ENCODE data around the gene RASL10A. TPM values are rescaled to one million over a fixed set of nuclear protein-coding genes. Genes with fewer than 3 reads are reported as not detected.
A peak's percentile ranks its signal among the peaks of the same experiment; 100 is the strongest.

RASL10A gene
- total and polyA plus RNA-seq, 2 experiments from 2014 or later: 1.6 to 3.0 TPM

DNA sequence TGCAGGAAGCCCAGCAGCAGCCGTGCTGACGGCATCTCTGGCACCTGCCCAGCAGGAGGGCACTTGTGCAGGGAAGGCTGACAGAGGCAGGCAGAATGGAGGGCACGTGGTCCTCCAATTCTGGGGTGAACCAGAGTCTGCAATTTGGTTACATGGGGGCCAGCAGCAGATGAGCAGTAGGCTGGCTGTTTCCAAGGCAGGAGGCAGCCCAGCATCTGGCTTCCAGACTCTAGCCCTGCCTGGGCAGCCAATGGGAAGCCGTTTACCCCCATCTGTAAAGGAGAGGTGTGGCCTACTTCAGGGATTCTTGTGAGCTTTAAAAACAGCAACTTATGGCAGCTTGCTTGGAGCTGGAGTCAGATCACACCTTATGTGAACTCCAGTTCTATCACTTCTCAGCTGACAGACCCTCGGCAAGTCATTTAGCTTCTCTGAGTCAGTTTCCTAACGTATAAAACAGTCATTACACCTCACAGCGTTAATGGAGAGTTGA is 27.9 kb upstream of the RASL10A start (continued):
- TF ChIP-seq ZNF462 (CRISPR knock-in tag; IDR thresholded peaks at IDR 0.05) (no peak), JUNB (IDR thresholded peaks at IDR 0.05; ENCODE audit: unreplicated experiment) (no peak), NANOG (IDR thresholded peaks at IDR 0.05; ENCODE audit: borderline replicate concordance) (no peak)

DNA sequence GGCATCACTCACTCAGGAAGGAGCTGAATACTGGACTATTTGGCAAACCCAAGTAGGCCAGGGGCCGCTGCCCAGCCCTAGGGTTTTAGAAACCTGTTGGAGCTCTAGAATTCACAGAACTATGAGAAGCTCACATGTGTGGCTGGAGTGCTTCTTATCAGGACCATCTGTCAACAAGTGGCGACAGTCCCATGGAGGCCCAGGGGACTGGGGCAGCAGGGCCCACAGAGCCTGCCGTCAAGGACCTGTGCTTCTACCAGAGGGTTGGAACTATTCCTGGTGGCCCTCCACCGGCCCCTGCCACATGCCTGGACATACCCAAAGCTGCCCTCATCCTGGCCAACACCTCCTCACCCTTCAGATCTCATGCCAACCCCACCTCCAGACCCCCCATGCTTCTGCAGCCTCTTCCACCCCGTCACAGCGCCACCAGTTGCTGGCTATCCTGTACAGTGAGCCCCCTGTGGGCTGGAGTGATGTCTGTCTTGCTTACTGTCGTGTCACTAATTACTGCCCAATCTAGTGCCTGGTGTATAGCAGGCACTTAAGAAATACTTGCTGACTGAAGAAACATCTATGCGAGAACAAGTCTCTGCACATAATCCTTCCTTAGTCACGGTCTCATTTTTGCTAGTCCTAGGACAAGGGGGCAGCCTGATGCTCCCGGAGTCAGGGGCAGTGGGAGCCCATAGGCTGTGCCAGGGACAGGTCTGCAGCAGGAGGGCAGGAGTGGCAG is 27.2 kb upstream of the RASL10A start:
- H3K9me3 Mint-ChIP-seq: no peaks in the 10 kb centered on the region
- H3K79me2 ChIP-seq (replicated peaks; ENCODE audit: insufficient read depth): no peaks in the 10 kb centered on the region
- H3K4me1 Mint-ChIP-seq: no peaks in the 10 kb centered on the region
- H3K36me3 Mint-ChIP-seq (ENCODE audit: low read depth): peaks cover 53% of the 10 kb centered on the region
- no peaks in the 10 kb centered on the region for H3K9me2 ChIP-seq (ENCODE audit: insufficient read depth)
- H3K36me3 ChIP-seq (ENCODE audit: insufficient read depth): peaks cover 8% of the 10 kb centered on the region; the same call in 1 of the 2 replicates
- H3K27ac Mint-ChIP-seq: no peak overlapping the region
- no peak for TF ChIP-seq CREB1 (CRISPR knock-in tag; IDR thresholded peaks at IDR 0.05; ENCODE audit: low read depth)
- TF ChIP-seq, protein P1, sequence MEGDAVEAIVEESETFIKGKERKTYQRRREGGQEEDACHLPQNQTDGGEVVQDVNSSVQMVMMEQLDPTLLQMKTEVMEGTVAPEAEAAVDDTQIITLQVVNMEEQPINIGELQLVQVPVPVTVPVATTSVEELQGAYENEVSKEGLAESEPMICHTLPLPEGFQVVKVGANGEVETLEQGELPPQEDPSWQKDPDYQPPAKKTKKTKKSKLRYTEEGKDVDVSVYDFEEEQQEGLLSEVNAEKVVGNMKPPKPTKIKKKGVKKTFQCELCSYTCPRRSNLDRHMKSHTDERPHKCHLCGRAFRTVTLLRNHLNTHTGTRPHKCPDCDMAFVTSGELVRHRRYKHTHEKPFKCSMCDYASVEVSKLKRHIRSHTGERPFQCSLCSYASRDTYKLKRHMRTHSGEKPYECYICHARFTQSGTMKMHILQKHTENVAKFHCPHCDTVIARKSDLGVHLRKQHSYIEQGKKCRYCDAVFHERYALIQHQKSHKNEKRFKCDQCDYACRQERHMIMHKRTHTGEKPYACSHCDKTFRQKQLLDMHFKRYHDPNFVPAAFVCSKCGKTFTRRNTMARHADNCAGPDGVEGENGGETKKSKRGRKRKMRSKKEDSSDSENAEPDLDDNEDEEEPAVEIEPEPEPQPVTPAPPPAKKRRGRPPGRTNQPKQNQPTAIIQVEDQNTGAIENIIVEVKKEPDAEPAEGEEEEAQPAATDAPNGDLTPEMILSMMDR (conservative IDR thresholded peaks at IDR 0.05; ENCODE audit: low read depth in 2 of 2): 0 out of 4 replicates have a peak, but pooled peaks of 1 of the 2 experiments have one; percentile 4
- no peaks in the 10 kb centered on the region; the same call in 1 of the 2 replicates for H4K20me1 ChIP-seq (replicated peaks; ENCODE audit: insufficient read depth)
- peaks cover 4% of the 10 kb centered on the region for H3K27me3 Mint-ChIP-seq (ENCODE audit: insufficient read depth, low read depth, poor library complexity)
- no peaks in the 10 kb centered on the region for H3K4me1 ChIP-seq (ENCODE audit: insufficient read depth)
- no peaks in the 10 kb centered on the region for H3F3A ChIP-seq (replicated peaks; ENCODE audit: low read depth)
- ATAC-seq: no peak
- no peak overlapping the region for H3K4me3 Mint-ChIP-seq
- no peaks in the 10 kb centered on the region for H3K27me3 ChIP-seq (ENCODE audit: insufficient read depth)
- DNase-seq (ENCODE audit: low spot score): no peak
- no peak overlapping the region for H3K4me2 ChIP-seq
- H3K4me3 ChIP-seq: no peak overlapping the region
- no peak overlapping the region for H3K27ac ChIP-seq (ENCODE audit: low read depth)
- H2AFZ ChIP-seq: no peak overlapping the region

Measured in GM23338 (cell line).